Measurements from ENCODE around the gene GLS.
"Not testable (repeated sequence)": the region's sequence is repeated elsewhere in the genome, so short reads cannot be mapped to it uniquely, and the experiment has no call there.

The GLS gene

DNA sequence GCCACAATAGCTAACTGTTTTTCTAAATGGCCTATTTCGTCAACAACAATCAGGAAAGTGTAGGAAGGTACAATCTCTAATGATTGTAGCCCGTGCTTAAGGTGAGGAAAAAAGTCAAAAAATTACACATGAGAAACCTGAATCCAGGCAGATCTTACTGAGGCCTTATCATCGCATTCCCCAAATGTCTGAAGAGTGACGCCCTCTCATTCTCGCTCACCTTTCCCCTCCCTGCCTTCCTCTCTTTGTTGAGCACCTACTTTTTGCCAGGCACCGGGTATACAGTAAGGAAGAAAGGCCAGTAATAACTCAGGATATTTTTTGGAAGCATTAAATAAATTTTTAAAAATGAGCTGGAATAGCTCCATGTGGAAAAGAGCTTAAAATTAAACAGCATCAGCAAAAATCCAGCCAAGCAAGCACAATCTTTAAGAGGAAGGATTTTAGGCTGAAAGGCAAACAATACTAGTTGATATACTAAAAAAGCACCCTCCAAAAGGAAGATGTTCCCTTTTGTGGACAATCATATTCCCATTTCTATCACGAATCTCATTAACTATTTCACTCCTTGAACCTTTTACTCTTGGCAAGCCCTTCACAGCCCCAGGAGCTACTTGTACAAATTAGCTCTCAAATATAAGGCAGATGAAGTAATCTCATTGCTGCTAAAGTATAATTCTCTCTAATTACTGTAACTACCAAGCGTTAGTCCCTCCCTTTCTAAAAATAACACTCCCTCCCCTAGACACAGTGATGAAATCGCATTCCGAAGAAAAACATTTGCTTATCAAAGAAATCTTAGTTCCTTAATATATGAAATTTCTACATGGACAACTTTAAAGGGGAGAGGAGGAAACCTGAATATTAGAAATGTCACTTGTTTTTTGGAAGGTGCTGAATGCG, 93.4 kb downstream of the GLS start:
- no peak for DNase-seq

DNA sequence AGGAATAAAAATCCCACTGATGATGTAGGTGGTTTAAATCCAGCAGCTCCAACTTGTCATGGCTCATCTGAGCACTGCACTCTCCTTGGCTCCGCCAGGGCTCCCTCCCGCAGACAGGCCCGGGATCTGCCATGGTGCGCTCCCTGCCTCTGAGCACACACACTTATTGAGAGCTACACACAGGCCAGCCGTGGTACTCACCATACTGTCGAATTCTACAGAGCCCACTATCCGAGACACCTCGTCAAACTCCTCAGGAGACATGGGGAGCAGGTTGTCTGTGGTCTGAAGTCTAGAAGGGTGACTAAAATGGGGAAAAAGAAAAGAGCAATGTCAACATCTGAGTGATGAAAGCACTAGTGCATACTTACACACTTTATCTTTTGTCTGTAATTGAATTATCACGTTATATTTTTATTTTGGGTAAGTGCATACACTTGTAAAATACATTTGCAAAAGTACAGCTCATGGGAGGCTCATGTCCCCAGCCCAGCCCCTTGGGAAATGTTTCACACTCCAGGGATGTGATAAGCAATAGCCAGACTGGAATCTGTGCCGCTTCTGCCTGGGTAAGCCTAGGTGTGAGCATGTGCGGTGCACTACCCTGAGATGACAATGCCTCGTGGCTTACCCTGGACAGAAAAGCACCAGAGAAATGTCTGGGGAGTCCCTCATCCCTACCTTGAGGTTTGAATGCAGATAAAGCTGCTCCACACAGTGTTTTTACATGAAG, 94.2 kb downstream of the GLS start:
- DNase-seq = no peak

DNA sequence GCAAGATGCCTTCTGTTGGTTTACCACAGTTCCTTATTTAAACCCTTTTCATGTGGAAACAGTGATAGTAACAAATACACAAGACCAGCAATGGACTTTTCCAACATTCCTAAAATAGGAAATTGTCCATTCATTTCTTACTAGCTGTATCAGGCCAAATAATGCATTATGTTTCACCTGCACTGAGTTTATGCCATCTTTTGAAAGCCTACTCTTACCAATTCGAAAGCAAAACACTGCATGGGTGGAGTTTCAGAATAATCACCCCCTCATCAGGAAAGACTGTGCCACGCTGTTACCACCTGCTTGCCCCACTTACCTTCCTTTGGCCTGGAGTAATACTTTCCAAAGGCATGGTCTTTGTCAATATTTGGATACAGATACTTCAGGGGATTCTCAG, 95.9 kb downstream of the GLS start:
- no peak for DNase-seq

DNA sequence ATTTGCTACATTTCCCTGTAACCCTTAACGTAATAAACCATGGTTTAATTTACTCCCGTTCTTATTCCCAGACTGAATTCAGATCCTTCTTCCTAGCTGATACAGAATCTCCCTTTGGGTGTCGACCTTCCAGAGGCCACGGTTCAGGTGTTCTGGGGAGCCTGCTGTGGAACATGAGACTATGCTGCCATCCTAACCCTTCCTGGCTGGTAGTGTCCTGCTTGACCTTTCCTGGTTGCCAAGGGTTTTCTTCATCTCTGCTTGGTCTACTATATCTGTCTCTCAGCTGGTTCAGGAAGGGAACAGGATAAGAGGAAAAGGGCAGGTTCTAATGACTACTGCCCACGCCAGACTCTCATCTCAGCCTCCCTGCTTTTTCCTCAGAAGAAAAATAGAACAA, 96.9 kb downstream of the GLS start:
- no peak for DNase-seq

DNA sequence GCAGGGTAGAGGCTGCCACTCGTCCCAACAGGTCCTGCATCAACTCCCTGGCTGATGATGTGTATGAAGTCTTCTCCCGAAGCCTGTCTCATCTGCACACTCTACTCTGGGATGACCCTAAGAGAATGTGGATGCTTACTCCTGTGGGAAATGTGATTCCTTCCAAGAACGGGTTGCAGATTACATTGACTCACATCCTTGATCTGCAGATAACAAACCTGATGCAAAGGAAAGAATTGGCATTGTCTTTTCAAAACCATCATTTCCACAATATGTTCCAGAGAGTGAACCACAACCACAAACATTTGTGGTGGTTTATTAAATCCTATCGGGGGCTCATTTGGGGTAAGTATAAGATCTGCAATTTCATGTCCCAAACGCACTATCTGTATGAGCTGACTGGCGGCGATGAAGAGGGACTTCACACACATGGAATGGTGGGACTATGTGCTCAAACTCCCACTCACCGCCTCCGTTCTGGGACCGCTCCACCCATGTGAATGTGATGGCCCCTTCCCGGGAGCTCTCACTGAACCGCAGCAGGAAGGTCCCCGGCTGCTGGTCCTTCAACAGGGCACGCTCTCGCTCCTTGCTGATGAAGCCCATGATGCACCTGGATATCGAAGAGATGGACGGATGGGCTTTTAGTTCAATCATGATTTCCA, 97.9 kb downstream of the GLS start:
- DNase-seq = no peak

DNA sequence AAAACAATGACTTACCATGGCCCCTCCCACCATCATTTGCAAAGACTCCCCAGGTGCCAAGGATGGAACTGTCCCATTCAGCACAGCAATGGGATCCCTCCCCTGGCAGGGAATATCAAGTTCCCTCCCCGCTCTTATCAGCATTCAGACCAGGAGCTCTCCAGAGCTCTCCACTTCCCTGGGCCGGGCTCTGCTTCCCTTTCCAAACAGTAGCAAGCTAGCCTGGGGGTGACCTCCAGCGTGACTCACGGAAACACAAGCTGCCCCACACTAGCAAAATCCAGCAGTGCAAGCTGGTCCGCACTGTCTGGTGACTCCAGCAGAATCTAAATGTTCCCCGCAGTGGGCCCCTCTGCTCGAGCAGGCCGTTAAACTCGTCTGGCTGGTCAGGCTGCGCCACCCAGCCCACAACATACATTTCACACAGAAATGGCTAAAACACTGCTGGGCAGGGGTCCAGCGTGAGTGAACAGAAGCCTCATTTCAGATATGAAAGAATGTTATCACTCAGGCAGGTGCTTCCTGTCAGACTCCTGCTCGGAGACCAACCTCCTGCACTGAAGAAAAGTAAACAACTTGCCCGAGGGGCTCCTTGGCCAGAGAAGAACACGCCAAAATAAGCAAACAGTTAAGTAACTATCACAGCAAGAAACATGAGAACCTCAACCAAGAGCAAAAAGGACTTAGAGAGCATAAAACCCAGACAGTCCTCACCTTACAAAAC, 99.4 kb downstream of the GLS start:
- no peak for DNase-seq

DNA sequence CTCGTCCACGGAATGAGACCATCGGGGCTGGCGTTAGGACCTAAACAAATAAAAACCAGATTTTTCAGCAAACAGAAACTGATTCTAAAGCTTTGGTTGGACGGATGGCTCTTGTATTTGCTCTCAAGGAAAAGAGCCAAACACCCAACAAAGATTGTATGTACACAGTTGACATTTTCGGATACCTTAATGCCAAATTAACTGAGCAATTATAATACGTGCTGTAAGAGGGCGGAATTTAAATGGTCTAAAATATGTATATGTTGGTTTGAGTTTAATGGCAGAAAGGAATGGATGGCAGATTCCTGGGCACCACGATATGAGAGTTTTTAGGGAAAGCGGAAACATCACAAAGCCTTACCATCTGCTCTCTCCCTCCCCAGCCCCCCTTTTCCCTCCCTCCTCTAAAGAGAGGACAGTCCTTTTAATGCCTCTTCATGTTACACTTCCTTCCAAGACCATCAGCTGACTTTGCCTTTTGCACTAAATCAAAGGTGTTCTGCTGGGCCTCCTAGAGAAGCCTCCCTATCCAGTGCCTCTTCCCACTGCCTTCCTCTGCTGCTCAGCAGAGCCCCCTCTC, 100.1 kb downstream of the GLS start:
- no peak for DNase-seq

DNA sequence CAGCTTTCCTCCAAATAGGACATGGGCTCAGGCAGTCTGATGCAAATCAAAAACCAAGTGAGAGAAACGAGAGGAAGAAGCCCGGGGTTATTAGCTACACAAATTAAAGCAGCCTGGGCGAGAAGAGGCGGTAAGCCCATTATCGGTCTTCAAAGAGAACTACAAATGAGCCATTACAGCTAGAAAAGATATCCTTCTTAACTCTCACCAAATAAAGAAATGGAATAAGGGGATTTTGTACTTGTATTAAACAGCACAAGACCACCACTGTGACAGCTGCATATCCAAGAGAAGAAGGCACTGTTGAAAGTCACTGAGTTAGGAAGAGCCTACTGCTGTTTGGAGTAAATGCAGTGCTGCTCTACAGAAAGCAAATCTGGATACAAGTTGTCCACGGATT, 100.7 kb downstream of the GLS start:
- no peak for DNase-seq

DNA sequence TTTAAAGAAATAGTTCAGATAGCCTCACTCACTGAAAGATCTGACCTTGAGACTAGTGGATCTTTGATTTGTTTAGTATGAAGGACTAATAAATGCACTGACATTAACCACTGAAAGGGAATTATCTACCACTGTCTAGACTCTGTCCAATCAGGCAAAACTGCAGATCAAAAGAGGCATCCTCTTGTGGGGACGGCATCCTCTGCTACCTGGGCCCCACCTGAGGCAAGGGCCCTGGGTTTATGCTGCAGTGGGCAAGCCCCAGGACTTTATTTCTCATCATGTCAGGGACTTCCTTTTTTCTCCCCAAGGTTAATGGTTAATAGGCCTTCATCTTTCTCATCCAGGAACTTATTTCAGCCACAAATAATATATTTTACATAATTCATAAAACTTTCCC, 101.1 kb downstream of the GLS start:
- no peak for DNase-seq

DNA sequence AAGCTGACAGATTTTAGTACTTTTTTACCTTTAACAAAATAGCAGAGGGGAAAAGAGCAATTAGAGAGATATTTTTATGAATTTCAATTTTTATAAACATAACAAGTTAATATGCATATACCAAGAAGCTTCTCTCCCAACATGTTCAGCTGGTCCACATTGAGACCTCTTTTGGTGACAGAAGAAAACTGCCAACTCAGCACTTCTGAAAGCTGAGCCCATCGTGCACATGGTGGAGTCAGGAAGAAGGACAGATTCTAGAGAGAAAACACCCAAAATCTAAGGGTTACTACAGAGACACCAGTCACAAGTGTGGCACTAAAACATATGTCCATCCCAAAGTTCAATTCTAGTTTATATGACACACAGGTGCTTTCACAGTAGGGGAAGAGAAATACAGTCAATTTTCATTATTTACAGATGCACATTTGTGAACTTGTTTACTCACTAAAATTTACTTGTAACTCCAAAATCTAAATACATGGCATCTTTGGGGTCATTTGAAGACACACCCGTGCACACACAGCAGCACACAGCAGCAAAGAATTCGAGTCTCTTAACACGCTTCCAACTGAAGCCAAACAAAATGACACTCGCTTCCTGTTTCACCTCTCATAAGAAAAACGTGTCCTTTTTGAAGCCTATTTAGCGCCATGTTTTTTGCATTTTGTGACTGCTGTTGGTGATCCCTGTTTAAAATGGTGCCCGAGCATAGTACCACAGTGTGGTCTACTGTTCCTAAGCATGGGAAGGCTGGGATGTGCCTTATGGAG, 101.8 kb downstream of the GLS start:
- DNase-seq = no peak

DNA sequence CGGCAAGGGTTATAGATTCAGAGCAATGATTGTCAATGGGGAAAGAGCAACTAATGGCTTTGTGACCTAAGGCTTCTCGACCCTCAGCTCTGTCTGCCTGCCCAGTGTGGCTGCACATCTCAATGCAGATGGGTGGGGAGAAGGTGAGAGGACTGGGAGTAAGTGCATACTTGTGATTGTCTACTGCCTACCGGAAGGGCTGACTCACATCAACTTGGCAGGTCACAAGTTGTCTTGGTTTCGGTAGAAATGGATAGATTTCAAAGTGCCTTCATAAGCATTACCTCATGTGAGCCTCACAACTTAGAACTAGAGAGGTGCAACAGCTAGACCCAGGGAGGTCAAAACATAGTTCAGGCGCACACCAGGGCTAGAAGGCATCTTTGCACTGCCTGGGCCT, 104.0 kb downstream of the GLS start:
- no peak for DNase-seq

DNA sequence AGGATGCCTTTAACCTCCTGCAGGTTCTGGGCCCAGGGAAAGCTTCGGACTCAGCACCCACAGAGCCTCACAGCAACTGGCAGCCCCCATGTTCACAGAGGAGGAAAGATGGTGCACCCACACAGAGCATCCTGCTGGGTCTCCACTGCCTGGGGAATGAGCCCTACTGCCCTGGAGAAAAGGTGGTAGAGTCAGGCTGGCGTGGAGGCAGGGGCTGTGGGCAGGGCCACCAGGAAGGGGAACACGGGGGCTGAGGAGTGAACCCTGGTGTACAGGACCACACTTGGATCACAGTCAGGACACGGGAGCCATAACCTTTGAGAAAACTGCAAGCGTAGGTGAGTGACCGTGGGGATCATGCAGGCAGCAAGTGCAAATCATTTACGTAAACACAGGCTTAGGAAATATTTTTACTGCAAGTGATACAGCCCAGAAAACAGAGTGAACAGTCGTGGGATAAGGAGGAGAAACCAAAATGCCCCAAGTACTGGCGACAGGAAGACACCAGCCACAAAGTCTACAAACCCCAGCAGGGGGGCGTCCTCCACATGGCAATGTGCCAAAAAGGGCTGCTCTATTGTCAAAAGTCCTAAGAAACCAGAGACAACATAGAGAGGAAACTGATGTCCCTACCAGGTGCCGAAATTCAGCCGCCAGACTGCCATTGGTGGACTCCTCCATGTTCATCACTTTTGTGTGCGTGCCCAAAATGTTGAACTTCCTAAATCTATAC, 105.8 kb downstream of the GLS start:
- DNase-seq = no peak

DNA sequence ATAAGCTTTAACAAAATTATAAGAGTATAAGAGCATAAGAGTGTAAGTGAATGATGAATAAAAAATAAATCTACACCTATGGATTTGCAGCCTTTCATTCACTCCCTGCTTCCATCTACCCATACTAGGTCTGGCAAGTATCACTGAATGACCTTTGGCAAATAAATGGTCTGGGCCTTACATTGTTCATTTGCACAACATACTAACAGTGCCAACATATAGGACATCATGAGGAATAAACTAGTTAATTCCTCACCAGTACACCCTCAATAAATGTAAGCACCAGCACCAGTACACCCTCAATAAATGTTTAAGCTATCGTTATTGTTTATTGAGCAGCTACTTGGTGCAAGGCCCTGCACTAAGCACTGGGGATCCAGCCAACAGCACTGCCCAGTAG, 106.5 kb downstream of the GLS start:
- no peak for DNase-seq

DNA sequence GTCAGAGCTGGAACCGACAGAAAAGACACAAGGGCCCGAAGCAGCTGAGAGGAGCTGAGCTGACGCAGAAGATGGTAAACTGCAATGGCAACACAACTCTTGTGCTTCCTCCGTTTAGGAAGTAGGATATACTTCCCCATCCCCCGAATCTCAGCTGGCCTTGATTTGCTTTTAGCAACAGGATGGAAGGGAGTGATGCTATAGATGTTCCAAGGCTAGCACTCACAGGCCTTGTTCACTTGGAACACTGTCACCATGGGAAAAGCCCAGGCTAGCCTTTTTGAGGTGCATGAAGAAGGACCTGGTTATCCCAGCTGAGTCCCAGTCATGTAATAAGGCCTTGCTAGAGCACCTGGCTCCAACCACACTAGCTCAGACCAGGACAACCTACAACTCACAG, 107.3 kb downstream of the GLS start:
- no peak for DNase-seq

DNA sequence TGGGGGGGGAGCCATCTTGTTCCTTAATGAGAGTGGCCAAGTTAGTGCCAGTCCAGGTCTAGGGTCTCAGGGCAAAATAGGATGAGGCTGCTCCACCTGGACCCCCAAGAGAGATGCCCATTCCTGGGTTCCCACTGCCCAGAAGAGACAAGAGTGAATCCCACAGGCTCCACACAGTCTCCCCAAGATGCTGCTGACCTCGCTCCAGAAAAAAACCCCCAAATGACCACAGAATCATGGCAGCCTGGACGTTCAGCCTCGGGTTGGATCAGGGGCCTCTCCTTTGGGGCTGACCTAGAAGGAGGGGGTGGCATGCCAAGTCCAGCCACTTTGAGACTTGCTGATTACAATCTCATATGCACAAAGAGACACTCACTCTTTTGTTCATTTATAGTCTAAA, 108.3 kb downstream of the GLS start:
- no peak for DNase-seq

DNA sequence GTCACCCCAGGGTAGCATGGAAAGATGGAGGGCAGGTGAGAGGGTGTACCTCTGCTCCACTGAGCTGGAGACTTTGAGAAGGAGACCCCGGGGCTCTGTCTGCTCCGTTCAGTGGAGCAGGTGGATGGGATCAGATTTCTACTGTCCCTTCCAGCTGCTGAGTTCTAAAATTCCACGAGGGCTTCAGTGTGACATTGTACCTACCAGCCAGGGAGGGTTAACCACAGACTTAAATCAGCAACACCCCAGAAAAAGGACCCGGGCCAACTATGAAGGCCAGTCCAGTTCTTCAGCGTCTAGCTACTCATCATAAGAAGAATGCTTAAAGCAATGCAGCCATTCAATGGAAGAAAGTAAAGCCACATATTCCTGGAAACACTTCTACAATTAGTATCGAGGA, 109.5 kb downstream of the GLS start:
- no peak for DNase-seq

DNA sequence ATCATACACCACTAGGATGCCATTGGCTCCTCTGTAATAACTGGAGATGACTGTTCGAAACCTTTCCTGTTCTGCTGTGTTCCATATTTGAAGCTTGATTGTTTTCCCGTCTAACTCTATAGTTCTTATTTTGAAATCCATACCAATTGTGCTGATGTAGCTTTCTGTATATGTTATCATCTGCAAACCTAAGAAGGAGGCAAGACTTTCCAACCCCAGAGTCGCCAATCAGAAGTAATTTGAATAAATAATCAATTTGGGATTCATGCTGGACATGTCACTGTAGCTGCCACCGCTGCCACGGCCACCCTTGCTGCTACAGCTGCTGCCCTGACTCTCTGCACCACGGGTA, 112.6 kb downstream of the GLS start:
- no peak for DNase-seq

DNA sequence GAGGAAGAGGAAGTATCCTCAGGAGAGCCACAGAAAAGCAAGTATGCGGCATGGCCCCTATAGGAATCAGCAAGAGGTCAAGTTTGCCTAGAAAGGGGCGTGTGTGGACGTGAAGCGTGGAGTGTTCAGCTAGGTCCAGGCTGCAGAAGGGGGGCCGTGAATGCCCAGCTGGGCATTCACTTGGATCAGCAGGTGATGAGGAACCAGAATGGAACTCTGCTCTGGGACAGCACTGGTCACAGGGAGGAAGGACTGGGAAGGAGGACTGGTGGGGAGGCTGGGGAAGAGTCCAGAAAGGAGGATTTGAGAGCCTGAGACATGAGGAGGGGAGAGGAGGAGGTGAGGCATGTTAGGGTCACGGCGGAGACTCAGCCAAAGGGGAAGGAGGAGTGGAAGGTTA, 113.5 kb downstream of the GLS start:
- DNase-seq = no peak

DNA sequence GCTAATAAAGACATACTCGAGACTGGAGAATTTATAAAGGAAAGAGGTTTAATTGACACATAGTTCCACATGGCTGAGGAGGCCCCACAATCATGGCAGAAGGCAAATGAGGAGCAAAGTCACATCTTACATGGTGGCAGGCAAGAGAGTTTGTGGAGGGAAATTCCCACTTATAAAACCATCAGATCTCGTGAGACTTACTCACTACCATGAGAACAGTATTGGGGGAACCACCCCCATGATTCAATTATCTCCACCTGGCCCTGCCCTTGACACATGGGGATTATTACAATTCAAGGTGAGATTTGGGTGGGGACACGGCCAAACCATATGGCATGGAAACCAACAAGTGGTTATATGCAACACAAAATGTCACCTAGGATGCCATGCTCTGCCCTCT, 114.7 kb downstream of the GLS start:
- DNase-seq = not testable (repeated sequence)

DNA sequence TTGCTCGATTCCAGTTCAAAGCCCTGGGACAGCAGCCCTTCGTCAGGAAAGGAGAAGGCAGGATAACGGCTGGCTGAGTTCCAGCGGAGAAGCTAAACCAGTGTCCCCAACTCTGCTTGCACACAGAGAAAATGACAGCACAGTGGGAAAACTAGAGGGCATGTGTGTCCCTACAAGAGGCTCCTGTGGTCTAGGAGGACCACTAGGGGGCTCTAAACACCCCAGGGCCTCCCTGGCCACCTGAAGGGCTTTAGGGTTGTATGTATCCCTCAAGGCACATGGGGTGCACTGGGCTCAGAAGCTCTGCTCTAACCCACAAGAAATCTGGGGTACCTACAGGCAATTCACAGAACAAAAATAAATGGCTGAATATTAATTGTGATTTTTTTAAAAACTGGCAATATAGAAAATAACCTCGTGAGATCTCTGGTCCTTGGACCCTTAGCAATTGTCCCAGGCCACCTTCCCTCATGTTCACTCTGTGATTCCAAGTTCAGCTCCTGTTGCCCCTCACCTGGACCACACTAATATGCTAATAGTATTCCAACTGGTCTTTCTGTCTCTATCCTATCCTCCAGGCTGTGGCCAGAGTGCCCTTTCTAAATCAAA, 115.8 kb downstream of the GLS start:
- DNase-seq = peak; percentile 62

DNA sequence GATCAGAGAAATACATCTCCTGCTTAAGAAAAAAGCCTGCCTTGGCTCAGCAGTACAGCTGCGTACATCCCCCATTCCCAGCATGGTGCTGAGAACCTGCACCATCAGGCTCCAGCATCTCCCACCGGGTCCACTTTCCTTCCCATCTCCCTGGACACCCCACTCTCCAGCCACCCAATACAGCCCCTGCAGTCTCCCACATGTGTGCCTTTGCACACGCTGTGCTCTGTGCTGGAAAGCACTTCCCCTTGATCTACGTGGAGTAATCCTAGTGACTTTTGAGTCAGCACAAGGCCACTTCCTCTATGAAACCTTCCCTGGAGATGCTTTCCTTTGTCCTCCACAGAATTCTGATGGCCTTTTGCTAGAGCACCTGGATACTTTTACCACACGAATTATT, 116.3 kb downstream of the GLS start:
- DNase-seq = no peak
